SK-N-SH treated with all-trans-retinoic acid at 6 μM for 48 hours (cell line): ENCODE data around the gene KRTAP23-1.

Experiments
- BACH2 ChIP-seq: fragments of 250-450 bp; sonication (Bioruptor Pico); IDR thresholded peaks from 2 replicates; pipeline ENCODE4 v1.9.0; 2021; ENCODE audit warnings: mild to moderate bottlenecking, borderline replicate concordance
- ESRRG ChIP-seq: fragments of 250-450 bp; sonication (Bioruptor Pico); IDR thresholded peaks from 2 replicates; pipeline ENCODE4 v1.6.1; 2021; ENCODE audit warnings: mild to moderate bottlenecking
- GLIS3 ChIP-seq: fragments of 250-450 bp; sonication (Bioruptor Pico); IDR thresholded peaks from 2 replicates; pipeline ENCODE4 v1.5.0; 2020; ENCODE audit warnings: mild to moderate bottlenecking, moderate library complexity
- ISL1 ChIP-seq: fragments of 250-450 bp; sonication (Bioruptor Pico); IDR thresholded peaks from 2 replicates; pipeline ENCODE4 v2.1.2; 2022; ENCODE audit warnings: mild to moderate bottlenecking, moderate library complexity
- OSR1 ChIP-seq: fragments of 250-450 bp; sonication (Bioruptor Pico); IDR thresholded peaks from 2 replicates; pipeline ENCODE4 v1.8.0; 2022; ENCODE audit warnings: moderate library complexity, mild to moderate bottlenecking, inconsistent platforms
- PATZ1 ChIP-seq: fragments of 250-450 bp; sonication (Bioruptor Pico); IDR thresholded peaks from 2 replicates; pipeline ENCODE4 v1.8.0; 2020; ENCODE audit warnings: mild to moderate bottlenecking, moderate library complexity, borderline replicate concordance
- SNAI2 ChIP-seq: fragments of 250-450 bp; sonication (Bioruptor Pico); IDR thresholded peaks from 2 replicates; pipeline ENCODE4 v1.5.0; 2020; ENCODE audit warnings: mild to moderate bottlenecking, moderate library complexity
- TCF4 ChIP-seq: fragments of 250-450 bp; sonication (Bioruptor Pico); IDR thresholded peaks from 2 replicates; pipeline ENCODE4 v1.8.0; 2021; ENCODE audit warnings: mild to moderate bottlenecking, moderate library complexity, borderline replicate concordance
- TOX ChIP-seq: fragments of 250-450 bp; sonication (Bioruptor Pico); IDR thresholded peaks from 2 replicates; pipeline ENCODE4 v1.8.0; 2021; ENCODE audit warnings: mild to moderate bottlenecking, moderate library complexity, borderline replicate concordance
- ZC3H10 ChIP-seq: fragments of 250-450 bp; sonication (Bioruptor Pico); IDR thresholded peaks from 2 replicates; pipeline ENCODE4 v1.5.1; 2021; ENCODE audit warnings: mild to moderate bottlenecking, moderate library complexity
- ZFP30 ChIP-seq: fragments of 450-650 bp; formaldehyde crosslinking; IDR thresholded peaks from 2 replicates; pipeline ENCODE4 v1.5.0; 2022; ENCODE audit warnings: mild to moderate bottlenecking, moderate library complexity
- ZNF70 ChIP-seq: fragments of 450-650 bp; formaldehyde crosslinking; IDR thresholded peaks from 2 replicates; pipeline ENCODE4 v1.5.0; 2020; ENCODE audit warnings: mild to moderate bottlenecking, moderate library complexity
- ZNF8 ChIP-seq: fragments of 450-650 bp; formaldehyde crosslinking; IDR thresholded peaks from 2 replicates; pipeline ENCODE4 v1.5.0; 2020; ENCODE audit warnings: mild to moderate bottlenecking, moderate library complexity
- TF ChIP-seq, protein P1 (sequence below): fragments of 250-450 bp; sonication (Bioruptor Pico); IDR thresholded peaks from 2 replicates; pipeline ENCODE4 v1.8.0; 2021; ENCODE audit warnings: low read depth, mild to moderate bottlenecking, moderate library complexity, borderline replicate concordance

- TF ChIP-seq PATZ1 (CRISPR knock-in tag) (no peak), ISL1 (CRISPR knock-in tag) (no peak), TOX (CRISPR knock-in tag) (no peak), ESRRG (CRISPR knock-in tag) (no peak), GLIS3 (no peak), ZC3H10 (no peak), TCF4 (CRISPR knock-in tag) (no peak), BACH2 (CRISPR knock-in tag) (no peak), ZFP30 (CRISPR knock-in tag) (no peak), ZNF70 (no peak), OSR1 (CRISPR knock-in tag) (no peak), ZNF8 (CRISPR knock-in tag) (no peak), SNAI2 (CRISPR knock-in tag) (no peak)
- TF ChIP-seq, protein P1, sequence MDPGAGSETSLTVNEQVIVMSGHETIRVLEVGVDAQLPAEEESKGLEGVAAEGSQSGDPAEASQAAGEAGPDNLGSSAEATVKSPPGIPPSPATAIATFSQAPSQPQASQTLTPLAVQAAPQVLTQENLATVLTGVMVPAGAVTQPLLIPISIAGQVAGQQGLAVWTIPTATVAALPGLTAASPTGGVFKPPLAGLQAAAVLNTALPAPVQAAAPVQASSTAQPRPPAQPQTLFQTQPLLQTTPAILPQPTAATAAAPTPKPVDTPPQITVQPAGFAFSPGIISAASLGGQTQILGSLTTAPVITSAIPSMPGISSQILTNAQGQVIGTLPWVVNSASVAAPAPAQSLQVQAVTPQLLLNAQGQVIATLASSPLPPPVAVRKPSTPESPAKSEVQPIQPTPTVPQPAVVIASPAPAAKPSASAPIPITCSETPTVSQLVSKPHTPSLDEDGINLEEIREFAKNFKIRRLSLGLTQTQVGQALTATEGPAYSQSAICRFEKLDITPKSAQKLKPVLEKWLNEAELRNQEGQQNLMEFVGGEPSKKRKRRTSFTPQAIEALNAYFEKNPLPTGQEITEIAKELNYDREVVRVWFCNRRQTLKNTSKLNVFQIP (CRISPR knock-in tag), result no peak
Observed at GRCh38 chr21:30336596-30336995, 11.8 kb downstream of the KRTAP23-1 start.
